Omental fat pad (tissue), 4 donors: ENCODE results near the gene MT1G. TPM values are rescaled to one million over a fixed set of nuclear protein-coding genes. Genes with fewer than 3 reads are reported as not detected.

ENCODE experiments used
- ATAC-seq: fragments of 150-250 bp; one replicate; pipeline ENCODE4 v1.9.1; 2016; ENCODE audit warnings: mild to moderate bottlenecking, moderate library complexity; ENCODE audit not compliant: low FRiP score
- DNase-seq: peaks from one replicate; pipeline ENCODE4 v3.0.0-alpha.2; 2019; ENCODE audit warnings: low spot score
- CTCF ChIP-seq, 3 donors: fragments of 450-650 bp; IDR thresholded peaks; one replicate each; pipeline ENCODE4 v1.5.1; 2016 to 2017; ENCODE audit warnings: antibody characterized with exemption in 3 of 3, mild to moderate bottlenecking in 3 of 3, moderate library complexity in 2 of 3
- total RNA-seq, 4 donors: library from RNA; depleted of rRNA; stranded (reverse); fragments of >200 nt; gene quantifications; one replicate each; pipeline ENCODE4 v1.1.0, GENCODE V29; 2016

The MT1G gene
- total RNA-seq, 4 donors from 2014 or later: 31.4 to 1,270 (median 197) TPM

GRCh38 chr16:56639045-56639444 is 28.8 kb downstream of the MT1G start:
- ATAC-seq: no peak
- no peak for DNase-seq
- TF ChIP-seq CTCF (IDR thresholded peaks at IDR 0.05): no peak

GRCh38 chr16:56637814-56638750 is 29.8 kb downstream of the MT1G start, which contains the start of gene MT1A:
MT1A (plus strand) TSS chr16:56638666; CDS start chr16:56638739, 73 bp downstream.
- no peak for TF ChIP-seq CTCF (IDR thresholded peaks at IDR 0.05)
- DNase-seq (no peak), ATAC-seq (peak; percentile 60)

- ATAC-seq (no peak), DNase-seq (no peak)
- TF ChIP-seq CTCF (IDR thresholded peaks at IDR 0.05): no peak
These were observed 31.1 kb downstream of the MT1G start for GRCh38 chr16:56636616-56637413.

GRCh38 chr16:56635441-56635967 is 32.4 kb downstream of the MT1G start:
- TF ChIP-seq CTCF (IDR thresholded peaks at IDR 0.05): no peak
- DNase-seq (no peak), ATAC-seq (no peak)

GRCh38 chr16:56634715-56635440 is 33.0 kb downstream of the MT1G start:
- ATAC-seq (no peak), DNase-seq (no peak)
- no peak for TF ChIP-seq CTCF (IDR thresholded peaks at IDR 0.05)

GRCh38 chr16:56633535-56633934 is 34.3 kb downstream of the MT1G start:
- TF ChIP-seq CTCF (IDR thresholded peaks at IDR 0.05): no peak
- ATAC-seq (no peak), DNase-seq (no peak)
